Esophagus squamous epithelium (tissue), 5 donors: ENCODE results near the gene FAM120AOS. TPM values are rescaled to one million over a fixed set of nuclear protein-coding genes. Genes with fewer than 3 reads are reported as not detected.

Experiments
- DNase-seq: peaks from one replicate; lab custom pipeline; 2025; lab: John Stamatoyannopoulos, UW
- H3K27ac ChIP-seq, 4 donors: fragments of 200-600 bp; sonication (generic); one replicate each; pipeline ENCODE4 v1.5.1; 2016 to 2019; ENCODE audit warnings: mild to moderate bottlenecking in 1 of 4
- H3K27me3 ChIP-seq, 4 donors: fragments of 200-600 bp; sonication (generic); 1 replicate in 3 of 4; 2 replicates in 1 of 4; pipeline versions ENCODE4 v1.5.1 to v1.6.0; 2017 to 2021; ENCODE audit warnings: antibody characterized with exemption in 1 of 4
- H3K36me3 ChIP-seq, 3 donors: fragments of 200-600 bp; sonication (generic); one replicate each; pipeline ENCODE4 v1.5.1; 2016 to 2019
- H3K4me1 ChIP-seq, 3 donors: fragments of 200-600 bp; sonication (generic); one replicate each; pipeline ENCODE4 v1.5.1; 2017 to 2019
- H3K4me3 ChIP-seq, 4 donors: fragments of 200-600 bp; sonication (generic); 1 replicate in 3 of 4; 2 replicates in 1 of 4; pipeline ENCODE4 v1.5.1; 2016 to 2019; ENCODE audit warnings: mild to moderate bottlenecking in 2 of 4, moderate library complexity in 1 of 4
- H3K9me3 ChIP-seq, 3 donors: fragments of 200-600 bp; sonication (generic); one replicate each; pipeline ENCODE4 v1.5.1; 2016 to 2019
- CTCF ChIP-seq, 6 experiments: fragments of 450-650 bp in 4 of 6; fragments of 200-600 bp in 2 of 6; sonication (generic) in 2 of 6; IDR thresholded peaks; one replicate each; pipeline ENCODE4 v1.5.1; 2016 to 2019; ENCODE audit warnings: antibody characterized with exemption in 6 of 6, mild to moderate bottlenecking in 4 of 6, moderate library complexity in 4 of 6
- POLR2A ChIP-seq, 4 donors: fragments of 450-650 bp; IDR thresholded peaks; one replicate each; pipeline ENCODE4 v1.6.1; 2017; ENCODE audit warnings: antibody characterized with exemption in 4 of 4, mild to moderate bottlenecking in 4 of 4, moderate library complexity in 3 of 4
- WGBS, 2 donors: methylation state at CpG; one replicate each; pipeline ENCODE4 v1.1.5; 2018; 5-methylcytosine and 5-hydroxymethylcytosine counted together
- intact Hi-C: fragments of 100-400 bp; cut with DNase I; formaldehyde crosslinking; loops from one replicate; pipeline ENCODE4 v1.15.0; 2022
- total RNA-seq, 4 donors: library from RNA; depleted of rRNA; stranded (reverse); fragments of >200 nt; gene quantifications; one replicate each; pipeline ENCODE4 v1.1.0, GENCODE V29; 2016
- donor health status: DM: yes; HTN: yes; CAD: no.

The FAM120AOS gene
- total RNA-seq, 4 donors from 2014 or later = 18.0 to 33.6 (median 24.4) TPM

- DNase-seq = no peak
- no peaks in the 10 kb centered on the region for H3K9me3 ChIP-seq
- TF ChIP-seq POLR2A (IDR thresholded peaks at IDR 0.05) (no peak), CTCF (IDR thresholded peaks at IDR 0.05) (no peak)
- H3K4me3 ChIP-seq = no peak overlapping the region
- WGBS, 2 donors = 82 to 100% methylated on average over 1 of the region's 1 CpG
- intact Hi-C loops = no loop called here
- H3K4me1 ChIP-seq = no peaks in the 10 kb centered on the region
- no peaks in the 10 kb centered on the region for H3K36me3 ChIP-seq
- no peaks in the 10 kb centered on the region for H3K27me3 ChIP-seq
- H3K27ac ChIP-seq = no peak overlapping the region
Measured at GRCh38 chr9:93432964-93433363, 20.4 kb downstream of the FAM120AOS start.

DNA sequence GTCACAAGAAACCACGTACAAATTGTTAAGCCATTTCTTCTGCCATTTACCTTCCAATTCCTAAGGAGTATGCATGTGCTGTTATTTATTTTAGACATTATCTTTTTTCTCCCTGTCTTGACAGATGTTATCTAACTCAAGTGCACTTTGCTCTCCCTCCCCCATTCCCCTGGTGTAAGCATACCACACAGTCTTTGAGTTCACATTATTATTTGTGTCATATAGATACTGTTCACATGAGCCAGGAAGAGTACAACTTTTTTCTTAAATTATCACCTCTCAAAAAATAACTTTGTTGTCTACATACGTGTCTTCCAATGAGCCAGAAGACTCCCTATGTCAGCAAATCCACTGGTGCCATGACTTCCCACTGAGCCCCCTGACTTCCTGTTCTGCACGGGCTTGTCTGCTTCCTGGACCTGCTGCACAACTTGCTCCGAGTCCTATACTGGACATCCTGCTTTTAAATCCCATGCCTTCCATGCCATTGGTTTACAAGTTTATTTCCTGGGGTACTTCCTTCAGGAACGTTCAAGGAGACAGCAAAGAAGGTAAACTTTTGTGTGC, 21.8 kb downstream of the FAM120AOS start:
- TF ChIP-seq CTCF (IDR thresholded peaks at IDR 0.05) (no peak), POLR2A (IDR thresholded peaks at IDR 0.05) (no peak)
- Histone ChIP-seq H3K27ac (no peak overlapping the region), H3K4me3 (no peak overlapping the region), H3K36me3 (no peaks in the 10 kb centered on the region), H3K9me3 (no peaks in the 10 kb centered on the region), H3K27me3 (no peaks in the 10 kb centered on the region), H3K4me1 (no peaks in the 10 kb centered on the region)
- intact Hi-C loops = no loop called here
- DNase-seq = no peak
- WGBS, 2 donors = 36 to 46% methylated on average over 5 of the region's 5 CpGs

DNA sequence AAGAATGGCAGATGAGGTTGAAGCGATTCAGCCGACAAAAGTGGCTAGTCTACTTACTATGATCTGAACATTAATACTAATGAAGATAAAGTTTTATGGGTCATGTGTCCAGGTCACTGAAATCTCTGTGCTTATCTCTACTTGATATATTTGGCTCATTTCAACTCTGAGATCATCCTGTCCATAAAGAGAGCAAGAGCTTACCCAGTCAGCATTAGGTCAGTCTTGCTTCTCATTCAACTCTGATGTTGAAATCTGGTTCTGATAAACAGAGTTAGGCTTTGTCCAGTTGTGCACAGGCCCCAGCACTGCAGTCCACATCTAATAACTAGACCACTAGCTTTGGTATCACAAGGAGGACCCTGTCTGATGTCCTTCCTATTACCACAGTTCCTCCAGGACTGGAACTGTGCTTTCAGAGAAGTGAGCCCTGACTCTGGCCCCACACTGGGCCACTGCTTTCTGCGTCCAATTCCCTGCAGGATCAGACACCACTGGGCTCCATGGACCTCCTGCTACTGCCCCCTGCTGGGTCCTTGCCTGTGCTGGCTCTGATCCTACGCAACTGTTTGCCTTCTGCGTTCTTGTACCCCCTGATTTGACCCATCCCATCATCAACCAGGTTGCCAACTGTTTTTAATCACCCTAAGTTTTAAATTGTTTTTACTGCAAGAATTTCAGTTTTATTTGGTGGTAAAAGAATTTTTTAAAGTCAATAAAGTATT, 25.6 kb downstream of the FAM120AOS start:
- Histone ChIP-seq H3K27me3 (no peaks in the 10 kb centered on the region), H3K9me3 (no peaks in the 10 kb centered on the region), H3K4me3 (no peak overlapping the region), H3K36me3 (no peaks in the 10 kb centered on the region), H3K27ac (no peak overlapping the region), H3K4me1 (no peaks in the 10 kb centered on the region)
- TF ChIP-seq POLR2A (IDR thresholded peaks at IDR 0.05) = no peak
- TF ChIP-seq CTCF (IDR thresholded peaks at IDR 0.05) = peak in 1 of 6 experiments; percentile 14
- intact Hi-C loops = no loop called here
- no peak for DNase-seq
- 92% methylated on average over 5 of the region's 5 CpGs for WGBS, 2 donors

GRCh38 chr9:93422977-93423616, 30.3 kb downstream of the FAM120AOS start:
- no peaks in the 10 kb centered on the region for H3K36me3 ChIP-seq
- TF ChIP-seq POLR2A (IDR thresholded peaks at IDR 0.05) = no peak
- no peak for TF ChIP-seq CTCF (IDR thresholded peaks at IDR 0.05)
- intact Hi-C loops = no loop called here
- H3K9me3 ChIP-seq = peaks cover 0 to 17% (median 8%) of the 10 kb centered on the region in 3 donors
- H3K27ac ChIP-seq = no peak overlapping the region
- no peak overlapping the region for H3K4me3 ChIP-seq
- H3K4me1 ChIP-seq = no peaks in the 10 kb centered on the region
- DNase-seq = no peak
- 50 to 54% methylated on average over 10 of the region's 10 CpGs for WGBS, 2 donors
- no peaks in the 10 kb centered on the region for H3K27me3 ChIP-seq

DNA sequence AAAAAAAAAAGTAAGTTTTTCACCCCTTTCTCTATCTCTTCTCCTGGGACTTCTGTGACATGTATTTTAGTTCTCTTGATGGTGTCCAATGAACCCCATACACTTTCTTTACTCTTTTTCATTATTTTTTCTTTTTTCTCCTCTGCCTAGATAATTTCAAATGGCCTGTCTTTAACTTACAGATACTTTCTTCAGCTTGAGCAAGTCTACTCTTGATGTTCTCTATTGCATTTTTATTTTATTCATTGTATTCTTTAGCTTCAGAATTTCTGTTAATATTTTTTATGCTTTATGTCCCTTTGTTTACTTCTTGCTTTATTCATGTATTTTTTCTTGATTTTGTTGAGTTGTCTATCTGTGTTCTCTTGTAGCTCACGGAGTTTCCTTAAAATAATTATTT, 34.4 kb downstream of the FAM120AOS start:
- Histone ChIP-seq H3K36me3 (no peaks in the 10 kb centered on the region), H3K27ac (no peak overlapping the region), H3K4me1 (no peaks in the 10 kb centered on the region), H3K27me3 (peaks cover 0 to 10% (median 0%) of the 10 kb centered on the region in 4 donors), H3K4me3 (no peak overlapping the region), H3K9me3 (peaks cover 0 to 29% (median 22%) of the 10 kb centered on the region in 3 donors)
- no peak for TF ChIP-seq POLR2A (IDR thresholded peaks at IDR 0.05)
- TF ChIP-seq CTCF (IDR thresholded peaks at IDR 0.05) = no peak
- intact Hi-C loops = no loop called here
- DNase-seq = no peak
- 82 to 92% methylated on average over 1 of the region's 1 CpG for WGBS, 2 donors
